OCI-LY7 (cell line): ENCODE data around the gene MIR17HG.

ENCODE experiments used
- CTCF ChIP-seq: fragments of 200-600 bp; sonication (generic); conservative IDR thresholded peaks from 2 replicates; pipeline ENCODE4 v1.5.1; 2014; ENCODE audit warnings: mild to moderate bottlenecking, antibody characterized with exemption, low read length, moderate library complexity, mixed read lengths
- EZH2phosphoT487 ChIP-seq: fragments of 200-600 bp; sonication (generic); IDR thresholded peaks from 2 replicates; pipeline ENCODE4 v1.6.1; 2018; ENCODE audit warnings: low read depth, borderline replicate concordance, mild to moderate bottlenecking, mixed run types, antibody characterized with exemption, low read length, moderate library complexity, mixed read lengths

DNA sequence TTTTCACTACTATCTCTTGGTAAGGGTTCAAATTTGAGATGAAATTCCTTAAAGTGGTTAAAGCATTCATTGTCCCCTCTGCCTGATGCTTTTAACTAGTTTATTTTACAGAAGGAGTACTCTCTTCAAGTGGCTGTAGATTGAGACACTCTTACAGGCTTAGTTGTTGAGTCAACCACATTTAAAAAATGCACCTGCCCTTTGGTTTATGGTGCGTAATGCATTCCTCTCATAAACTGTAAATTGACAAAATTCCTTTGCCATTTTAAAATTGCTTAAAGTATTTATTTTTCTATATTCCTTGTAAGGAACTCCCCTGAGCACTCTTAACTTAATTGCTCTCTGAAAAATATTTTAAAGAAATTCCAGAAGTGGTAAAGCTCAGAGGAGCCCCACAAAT is 50.1 kb downstream of the MIR17HG start:
- TF ChIP-seq CTCF (no peak), EZH2phosphoT487 (no peak)
